ENCODE measurements around the gene SLC30A5. TPM values are rescaled to one million over a fixed set of nuclear protein-coding genes. Genes with fewer than 3 reads are reported as not detected.

The SLC30A5 gene
- total and polyA plus RNA-seq, 2 donors (not counting 1 experiment from before 2014, with no cell fraction given), result 12.5 to 35.8 TPM

- Histone ChIP-seq H4K20me1 (ENCODE audit: control insufficient read depth, insufficient read depth, low read length, poor library complexity, severe bottlenecking) (no peaks in the 10 kb centered on the region), H3K4me2 (replicated peaks; ENCODE audit: low read depth, low read length, poor library complexity, severe bottlenecking) (no peak overlapping the region), H3K9ac (ENCODE audit: low read length) (no peak overlapping the region), H3K4me1 (ENCODE audit: control insufficient read depth in 2 of 2, insufficient read depth in 2 of 2, low read length in 2 of 2) (no peaks in the 10 kb centered on the region), H3K4me3 (ENCODE audit: control extremely low read depth in 1 of 5, extremely low read depth in 1 of 5, insufficient read depth in 1 of 5, low read depth in 2 of 5, low read length in 4 of 5) (no peak overlapping the region), H2AFZ (ENCODE audit: insufficient read depth, low read depth, low read length, poor library complexity, severe bottlenecking) (no peak overlapping the region), H3K36me3 (replicated peaks in 1 of 2; ENCODE audit: control extremely low read depth in 1 of 2, control insufficient read depth in 1 of 2, extremely low read depth in 1 of 2, insufficient read depth in 2 of 2, low read length in 1 of 2) (no peaks in the 10 kb centered on the region), H3K79me2 (ENCODE audit: control insufficient read depth, insufficient read depth, low read length) (no peaks in the 10 kb centered on the region), H3K27me3 (replicated peaks in 1 of 4; ENCODE audit: control extremely low read depth in 1 of 4, control insufficient read depth in 3 of 4, insufficient read depth in 4 of 4, low read length in 3 of 4) (no peaks in the 10 kb centered on the region), H3K27ac (ENCODE audit: low read length in 2 of 2) (no peak overlapping the region), H3K9me3 (ENCODE audit: control extremely low read depth in 1 of 3, control insufficient read depth in 2 of 3, insufficient read depth in 1 of 3, low read length in 2 of 3) (no peaks in the 10 kb centered on the region)
- TF ChIP-seq EZH2 (IDR thresholded peaks at IDR 0.05; ENCODE audit: borderline replicate concordance, insufficient read depth, low read depth, low read length, poor library complexity, severe bottlenecking) (no peak), CTCF (IDR thresholded peaks at IDR 0.05) (no peak)
- no peaks in the 10 kb centered on the region for H3K27me3 Mint-ChIP-seq
- H3K4me1 Mint-ChIP-seq, result no peaks in the 10 kb centered on the region
- ChIA-PET CTCF (no interaction called here), POLR2A (no interaction called here)
- no peak overlapping the region for H3K4me3 Mint-ChIP-seq
- 88% methylated on average over 1 of the region's 3 CpGs for WGBS (ENCODE audit: insufficient coverage)
- ATAC-seq (ENCODE audit: low read depth) (no peak), DNase-seq (no peak)
- intact Hi-C loops (cut with micrococcal nuclease), result no loop called here
- no peaks in the 10 kb centered on the region for H3K9me3 Mint-ChIP-seq (ENCODE audit: insufficient read depth)
- no peak overlapping the region for H3K27ac Mint-ChIP-seq
Measured at GRCh38 chr5:69152731-69153130, 58.9 kb downstream of the SLC30A5 start.

- TF ChIP-seq EZH2 (IDR thresholded peaks at IDR 0.05; ENCODE audit: borderline replicate concordance, insufficient read depth, low read depth, low read length, poor library complexity, severe bottlenecking) (no peak), CTCF (IDR thresholded peaks at IDR 0.05) (no peak)
- ChIA-PET CTCF (no interaction called here), POLR2A (no interaction called here)
- Histone ChIP-seq H3K36me3 (replicated peaks in 1 of 2; ENCODE audit: control extremely low read depth in 1 of 2, control insufficient read depth in 1 of 2, extremely low read depth in 1 of 2, insufficient read depth in 2 of 2, low read length in 1 of 2) (no peaks in the 10 kb centered on the region), H3K4me3 (ENCODE audit: control extremely low read depth in 1 of 5, extremely low read depth in 1 of 5, insufficient read depth in 1 of 5, low read depth in 2 of 5, low read length in 4 of 5) (no peak overlapping the region), H3K4me2 (replicated peaks; ENCODE audit: low read depth, low read length, poor library complexity, severe bottlenecking) (no peak overlapping the region), H3K9me3 (ENCODE audit: control extremely low read depth in 1 of 3, control insufficient read depth in 2 of 3, insufficient read depth in 1 of 3, low read length in 2 of 3) (no peaks in the 10 kb centered on the region), H2AFZ (ENCODE audit: insufficient read depth, low read depth, low read length, poor library complexity, severe bottlenecking) (no peak overlapping the region), H4K20me1 (ENCODE audit: control insufficient read depth, insufficient read depth, low read length, poor library complexity, severe bottlenecking) (no peaks in the 10 kb centered on the region), H3K9ac (ENCODE audit: low read length) (no peak overlapping the region), H3K27me3 (replicated peaks in 1 of 4; ENCODE audit: control extremely low read depth in 1 of 4, control insufficient read depth in 3 of 4, insufficient read depth in 4 of 4, low read length in 3 of 4) (no peaks in the 10 kb centered on the region), H3K79me2 (ENCODE audit: control insufficient read depth, insufficient read depth, low read length) (no peaks in the 10 kb centered on the region), H3K4me1 (ENCODE audit: control insufficient read depth in 2 of 2, insufficient read depth in 2 of 2, low read length in 2 of 2) (no peaks in the 10 kb centered on the region), H3K27ac (ENCODE audit: low read length in 2 of 2) (no peak overlapping the region)
- Mint-ChIP-seq H3K4me3 (no peak overlapping the region), H3K27me3 (no peaks in the 10 kb centered on the region), H3K4me1 (no peaks in the 10 kb centered on the region), H3K27ac (no peak overlapping the region), H3K9me3 (ENCODE audit: insufficient read depth) (no peaks in the 10 kb centered on the region)
- intact Hi-C loops (cut with micrococcal nuclease), result no loop called here
- ATAC-seq (ENCODE audit: low read depth) (no peak), DNase-seq (no peak)
- WGBS (ENCODE audit: insufficient coverage), result 98% methylated on average over 9 of the region's 11 CpGs
Measured at GRCh38 chr5:69156456-69156855, 62.6 kb downstream of the SLC30A5 start.
